Right ventricle myocardium superior (tissue), 1 donor: ENCODE results near the gene CHRM4. TPM values are rescaled to one million over a fixed set of nuclear protein-coding genes. Genes with fewer than 3 reads are reported as not detected.
"Not testable (repeated sequence)": the region's sequence is repeated elsewhere in the genome, so short reads cannot be mapped to it uniquely, and the experiment has no call there.

Source experiments
- ATAC-seq: fragments of 200-7000 bp; cut with Tn5 transposase; one replicate; pipeline ENCODE4 v1.9.1; 2020; ENCODE audit warnings: mild to moderate bottlenecking; ENCODE audit not compliant: poor library complexity
- DNase-seq: peaks from one replicate; pipeline ENCODE4 v3.0.0-alpha.2; 2020
- intact Hi-C: fragments of 100-400 bp; cut with DNase I; formaldehyde crosslinking; loops from one replicate; pipeline ENCODE4 v1.11.2; 2022
- total RNA-seq: library from RNA; stranded (reverse); fragmentation: NEBNext Ultra II Directional; extraction: Animal tissue kit (Norgen Biotek cat#: 25700); gene quantifications from one replicate; pipeline ENCODE4 v1.2.1, GENCODE V29; 2021
- donor health status: DM: no; HTN: yes; CAD: no; lungs with severe emphysema.

The CHRM4 gene
- total RNA-seq, 1 donor from 2014 or later, result not detected

DNA sequence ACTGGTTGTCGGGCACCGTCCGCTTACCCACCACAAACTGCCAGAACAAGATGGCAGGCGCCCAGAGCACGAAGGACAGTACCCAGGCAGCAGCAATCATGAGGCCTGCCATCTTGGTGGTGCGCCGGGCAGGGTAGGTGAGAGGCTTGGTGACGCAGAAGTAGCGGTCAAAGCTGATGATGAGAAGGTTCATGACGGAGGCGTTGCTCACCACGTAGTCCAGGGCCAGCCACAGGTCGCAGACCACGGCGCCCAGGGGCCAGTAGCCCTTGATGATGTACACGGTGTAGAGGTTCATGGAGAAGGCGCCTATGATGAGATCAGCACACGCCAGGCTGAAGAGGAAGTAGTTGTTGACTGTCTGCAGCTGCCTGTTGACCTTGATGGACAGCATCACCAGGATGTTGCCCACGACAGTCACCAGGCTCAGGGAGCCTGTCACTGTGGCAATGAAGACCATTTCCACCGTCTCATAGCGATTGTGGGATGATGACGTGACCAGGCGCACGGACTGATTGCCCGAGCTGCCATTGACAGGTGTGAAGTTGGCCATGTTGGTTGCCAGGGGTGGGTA lies 5.5 kb downstream of the CHRM4 start:
- ATAC-seq, result no peak

DNA sequence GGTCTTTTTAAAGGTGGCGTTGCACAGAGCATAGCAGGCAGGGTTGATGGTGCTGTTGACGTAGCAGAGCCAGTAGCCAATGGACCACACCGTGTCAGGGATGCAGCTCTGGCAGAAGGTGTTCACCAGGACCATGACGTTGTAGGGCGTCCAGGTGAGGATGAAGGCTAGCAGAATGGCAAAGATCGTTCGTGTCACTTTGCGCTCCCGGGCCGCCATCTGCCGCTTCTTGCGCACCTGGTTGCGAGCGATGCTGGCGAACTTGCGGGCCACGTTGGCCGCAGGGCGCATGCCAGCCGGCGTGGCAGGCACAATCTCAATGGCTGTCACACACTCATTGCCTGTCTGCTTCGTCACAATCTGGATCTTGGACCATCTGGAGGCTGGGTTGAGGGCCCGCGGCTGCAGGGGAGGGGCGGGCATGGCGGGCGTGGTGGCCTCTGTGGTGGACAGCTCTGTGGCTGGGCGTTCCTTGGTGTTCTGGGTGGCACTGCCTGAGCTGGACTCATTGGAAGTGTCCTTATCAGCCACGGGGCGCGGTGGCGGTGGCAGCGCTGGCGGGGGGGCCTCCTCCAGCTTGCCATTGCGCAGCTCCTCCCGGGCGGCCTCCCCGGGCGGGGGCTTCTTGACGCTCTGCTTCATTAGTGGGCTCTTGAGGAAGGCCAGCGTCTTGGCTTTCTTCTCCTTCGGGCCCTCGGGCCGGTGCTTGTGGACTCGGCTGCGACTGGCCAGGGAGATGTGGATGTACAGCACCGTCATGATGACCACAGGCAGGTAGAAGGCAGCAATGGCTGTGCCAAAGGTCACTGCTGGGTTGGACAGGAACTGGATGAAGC lies 6.2 kb downstream of the CHRM4 start:
- DNase-seq (no peak), ATAC-seq (no peak)
- intact Hi-C loops, result no loop called here

More for the DNA sequence above, 5.5 kb downstream of the CHRM4 start:
- intact Hi-C loops, result no loop called here
- no peak for DNase-seq

DNA sequence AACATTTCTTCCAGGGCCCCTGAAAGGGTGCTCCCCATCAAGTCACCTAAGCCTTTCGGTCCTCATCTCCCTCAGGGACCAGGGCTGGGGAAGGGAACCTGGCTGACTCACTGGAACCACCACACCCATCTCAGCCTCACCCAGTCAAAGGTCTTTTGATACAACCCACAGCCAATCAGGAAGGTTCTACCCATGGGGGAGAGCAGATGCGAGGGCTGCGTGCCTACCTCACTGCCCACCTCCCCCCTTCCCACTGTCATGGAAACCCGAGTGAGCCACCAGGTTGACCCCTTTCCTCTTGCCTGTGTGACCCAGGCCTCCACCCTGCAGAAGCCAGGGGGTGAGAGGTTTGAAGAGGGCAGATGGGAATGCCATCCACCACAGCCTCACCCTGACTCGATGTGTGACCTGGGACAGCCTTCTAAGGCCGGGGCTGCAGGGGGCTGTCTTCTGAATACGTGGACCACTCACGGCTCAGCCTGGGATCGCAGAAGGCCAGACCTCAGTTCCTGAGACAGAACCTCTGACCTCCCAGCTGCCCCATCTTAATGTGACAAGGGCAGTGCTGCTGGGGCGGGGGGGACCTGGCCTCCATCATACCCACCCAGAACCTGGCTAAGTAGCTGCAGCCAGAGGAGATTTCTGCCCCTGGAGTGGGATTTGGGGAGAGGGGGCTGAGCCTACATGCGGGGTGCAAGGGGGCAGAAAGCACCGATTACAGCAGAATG lies 7.4 kb downstream of the CHRM4 start:
- DNase-seq, result no peak
- intact Hi-C loops, result no loop called here

DNA sequence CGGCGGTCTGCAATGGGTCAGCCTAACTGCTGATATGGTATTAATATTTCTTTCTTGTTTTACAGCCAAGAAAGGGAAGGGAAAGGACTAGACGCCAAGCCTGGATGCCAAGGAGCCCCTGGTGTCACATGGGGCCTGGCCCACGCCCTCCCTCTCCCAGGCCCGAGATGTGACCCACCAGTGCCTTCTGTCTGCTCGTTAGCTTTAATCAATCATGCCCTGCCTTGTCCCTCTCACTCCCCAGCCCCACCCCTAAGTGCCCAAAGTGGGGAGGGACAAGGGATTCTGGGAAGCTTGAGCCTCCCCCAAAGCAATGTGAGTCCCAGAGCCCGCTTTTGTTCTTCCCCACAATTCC lies 8.2 kb downstream of the CHRM4 start:
- no peak for ATAC-seq
- no peak for DNase-seq
- intact Hi-C loops, result no loop called here

More for the DNA sequence above, 7.4 kb downstream of the CHRM4 start:
- no peak for ATAC-seq

DNA sequence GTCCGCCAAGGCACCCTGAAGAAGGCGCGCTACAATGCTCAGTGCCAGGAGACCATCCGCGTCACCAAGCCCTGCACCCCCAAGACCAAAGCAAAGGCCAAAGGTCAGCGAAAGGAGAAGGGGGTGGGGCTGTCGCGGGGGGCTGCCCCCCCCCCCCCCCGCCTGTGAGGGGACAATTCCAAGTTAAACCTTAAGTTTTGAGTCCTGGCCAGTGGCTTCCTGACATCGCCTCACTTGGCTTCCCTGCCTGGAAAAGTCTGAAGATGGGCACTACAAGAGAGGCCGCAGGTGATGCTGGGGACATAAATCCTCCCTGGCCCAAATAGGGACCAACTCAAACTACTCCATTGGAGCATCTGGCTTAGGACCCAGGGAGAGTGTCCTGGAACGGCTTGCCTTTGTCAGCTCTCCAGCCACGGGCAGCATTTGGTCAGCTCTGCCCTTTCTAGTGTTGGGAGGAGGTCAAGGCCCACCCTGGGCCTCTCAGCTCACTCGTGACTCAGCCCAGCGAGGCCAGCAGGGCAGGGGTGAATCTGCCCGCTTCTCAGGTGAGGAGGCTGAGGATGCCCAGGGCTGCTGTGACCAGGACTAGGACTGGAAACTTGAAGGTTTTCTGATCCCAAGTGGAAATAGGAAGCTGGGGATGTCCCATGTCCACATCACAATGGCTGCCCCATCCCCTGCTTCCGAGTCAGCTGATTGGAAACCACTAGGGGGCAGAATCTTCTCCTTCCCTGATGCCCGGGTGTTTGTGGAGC lies 8.8 kb downstream of the CHRM4 start:
- no peak for ATAC-seq
- intact Hi-C loops, result no loop called here

DNA sequence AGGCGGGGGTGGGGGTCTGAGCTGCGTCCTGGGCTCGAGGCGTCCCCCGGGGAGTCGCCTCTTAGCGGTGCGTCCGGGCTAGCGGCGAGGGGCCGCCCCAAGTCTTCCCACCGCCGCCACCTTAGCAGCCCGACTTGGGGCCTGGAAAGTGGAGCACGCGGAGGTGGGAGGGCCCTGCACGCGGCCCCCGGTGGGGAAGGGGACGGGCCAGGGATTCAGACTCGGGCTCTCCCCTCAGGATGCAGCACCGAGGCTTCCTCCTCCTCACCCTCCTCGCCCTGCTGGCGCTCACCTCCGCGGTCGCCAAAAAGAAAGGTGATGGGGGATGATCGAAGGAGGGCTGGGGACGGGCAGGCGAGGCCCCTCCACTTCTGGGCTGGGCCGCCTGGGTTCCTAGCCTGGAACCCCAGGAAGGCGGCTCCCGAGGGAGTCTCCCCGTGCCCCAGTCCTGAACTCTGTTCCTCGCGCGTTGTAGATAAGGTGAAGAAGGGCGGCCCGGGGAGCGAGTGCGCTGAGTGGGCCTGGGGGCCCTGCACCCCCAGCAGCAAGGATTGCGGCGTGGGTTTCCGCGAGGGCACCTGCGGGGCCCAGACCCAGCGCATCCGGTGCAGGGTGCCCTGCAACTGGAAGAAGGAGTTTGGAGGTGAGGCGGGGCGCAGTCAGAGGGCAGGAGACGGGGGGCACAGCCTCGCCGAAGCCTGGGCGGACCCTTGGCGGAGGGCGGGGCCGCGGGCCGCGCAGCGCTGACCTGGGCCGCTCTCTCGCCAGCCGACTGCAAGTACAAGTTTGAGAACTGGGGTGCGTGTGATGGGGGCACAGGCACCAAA lies 9.5 kb downstream of the CHRM4 start:
- intact Hi-C loops, result no loop called here
- ATAC-seq (no peak), DNase-seq (no peak)

More for the DNA sequence above, 8.8 kb downstream of the CHRM4 start:
- no peak for DNase-seq

DNA sequence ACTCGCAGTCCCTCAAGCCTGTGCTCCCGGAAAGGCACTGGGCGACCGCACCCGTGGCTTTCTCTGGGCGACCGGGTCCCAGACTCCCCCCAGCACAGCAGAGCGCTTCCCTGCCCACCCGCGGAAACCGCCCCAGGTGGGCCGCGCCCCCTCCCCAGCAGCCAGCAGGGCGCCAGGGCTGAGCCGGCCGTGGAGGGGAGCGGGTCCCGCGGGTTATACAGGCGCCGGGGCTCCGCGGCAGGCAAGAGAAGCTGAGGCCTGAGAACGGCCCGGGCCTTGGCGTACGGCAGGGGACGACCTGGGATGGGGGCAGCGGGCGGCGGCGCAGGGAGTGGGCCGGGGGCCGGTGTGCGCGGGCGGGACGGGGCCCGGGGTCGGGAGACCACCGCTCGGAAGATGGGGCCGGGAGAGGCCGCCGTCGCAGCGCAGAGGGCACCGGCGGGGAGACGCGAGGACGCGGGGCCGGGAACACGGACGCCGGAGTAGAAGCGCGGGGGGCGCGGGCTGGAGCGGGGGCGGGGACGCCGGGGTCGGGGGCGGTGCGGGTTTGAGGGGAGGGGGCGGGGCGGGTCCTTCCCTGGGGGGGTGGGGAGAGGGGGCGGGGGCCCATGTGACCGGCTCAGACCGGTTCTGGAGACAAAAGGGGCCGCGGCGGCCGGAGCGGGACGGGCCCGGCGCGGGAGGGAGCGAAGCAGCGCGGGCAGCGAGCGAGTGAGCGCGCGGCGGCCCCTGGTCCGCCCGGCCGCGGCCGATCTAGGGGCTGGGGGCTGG lies 10.3 kb downstream of the CHRM4 start, which contains the start of gene MDK:
TSS of gene MDK (plus strand) at position 622 of the 771 bp plus-strand sequence. CDS start 389 bp downstream, outside the sequence.
- intact Hi-C loops, result no loop called here
- peak; percentile 9 for ATAC-seq
- DNase-seq, result no peak

DNA sequence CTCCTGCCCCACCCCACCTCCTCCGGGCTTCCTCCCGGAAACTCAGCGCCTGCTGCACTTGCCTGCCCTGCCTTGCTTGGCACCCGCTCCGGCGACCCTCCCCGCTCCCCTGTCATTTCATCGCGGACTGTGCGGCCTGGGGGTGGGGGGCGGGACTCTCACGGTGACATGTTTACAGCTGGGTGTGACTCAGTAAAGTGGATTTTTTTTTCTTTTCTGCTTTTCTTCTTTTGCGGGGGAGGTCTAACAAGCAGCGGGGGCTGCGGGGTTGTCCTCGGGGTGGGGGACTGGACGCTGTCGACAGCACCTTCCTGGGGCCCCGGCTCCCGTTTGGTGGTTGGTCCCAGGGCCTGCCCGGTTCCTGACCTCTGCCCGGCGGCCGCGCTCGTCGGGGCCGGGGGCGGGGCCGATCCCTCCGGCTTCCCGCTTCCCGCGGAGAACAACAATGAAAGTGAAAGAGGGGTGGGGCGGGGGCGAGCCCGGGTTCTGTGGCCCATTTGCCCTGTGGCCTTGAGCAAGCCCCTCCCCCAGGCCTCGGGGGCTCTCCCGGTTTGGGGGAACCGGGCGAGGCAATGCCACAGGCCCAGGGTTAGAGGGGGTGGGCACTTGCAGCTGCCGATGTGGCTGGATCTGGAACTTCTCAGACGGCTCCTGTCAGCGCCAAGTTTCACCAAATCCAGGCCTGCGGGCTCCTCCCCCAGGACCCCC lies 11.1 kb downstream of the CHRM4 start:
- ATAC-seq (peak; percentile 56), DNase-seq (peak; percentile 85)
- intact Hi-C loops, result no loop called here

DNA sequence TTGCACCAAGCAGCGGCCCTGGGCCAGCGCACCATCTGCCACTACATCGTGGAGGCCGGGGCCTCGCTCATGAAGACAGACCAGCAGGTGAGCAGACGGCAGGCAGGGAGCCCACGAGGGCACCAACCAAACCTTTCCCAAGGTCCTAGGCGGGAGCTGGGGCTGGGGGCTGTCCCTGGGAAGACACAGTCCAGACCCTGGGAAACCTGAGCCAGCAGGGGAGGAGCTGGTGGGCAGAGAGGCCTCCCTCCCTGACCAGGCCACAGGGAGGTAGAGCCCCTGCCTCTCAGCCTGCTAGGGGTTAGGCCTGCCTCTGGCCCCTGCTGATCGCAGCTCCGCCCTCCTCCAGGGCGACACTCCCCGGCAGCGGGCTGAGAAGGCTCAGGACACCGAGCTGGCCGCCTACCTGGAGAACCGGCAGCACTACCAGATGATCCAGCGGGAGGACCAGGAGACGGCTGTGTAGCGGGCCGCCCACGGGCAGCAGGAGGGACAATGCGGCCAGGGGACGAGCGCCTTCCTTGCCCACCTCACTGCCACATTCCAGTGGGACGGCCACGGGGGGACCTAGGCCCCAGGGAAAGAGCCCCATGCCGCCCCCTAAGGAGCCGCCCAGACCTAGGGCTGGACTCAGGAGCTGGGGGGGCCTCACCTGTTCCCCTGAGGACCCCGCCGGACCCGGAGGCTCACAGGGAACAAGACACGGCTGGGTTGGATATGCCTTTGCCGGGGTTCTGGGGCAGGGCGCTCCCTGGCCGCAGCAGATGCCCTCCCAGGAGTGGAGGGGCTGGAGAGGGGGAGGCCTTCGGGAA lies 11.9 kb downstream of the CHRM4 start:
- DNase-seq, intact Hi-C loops: not testable (repeated sequence)
- peak; percentile 3 for ATAC-seq

DNA sequence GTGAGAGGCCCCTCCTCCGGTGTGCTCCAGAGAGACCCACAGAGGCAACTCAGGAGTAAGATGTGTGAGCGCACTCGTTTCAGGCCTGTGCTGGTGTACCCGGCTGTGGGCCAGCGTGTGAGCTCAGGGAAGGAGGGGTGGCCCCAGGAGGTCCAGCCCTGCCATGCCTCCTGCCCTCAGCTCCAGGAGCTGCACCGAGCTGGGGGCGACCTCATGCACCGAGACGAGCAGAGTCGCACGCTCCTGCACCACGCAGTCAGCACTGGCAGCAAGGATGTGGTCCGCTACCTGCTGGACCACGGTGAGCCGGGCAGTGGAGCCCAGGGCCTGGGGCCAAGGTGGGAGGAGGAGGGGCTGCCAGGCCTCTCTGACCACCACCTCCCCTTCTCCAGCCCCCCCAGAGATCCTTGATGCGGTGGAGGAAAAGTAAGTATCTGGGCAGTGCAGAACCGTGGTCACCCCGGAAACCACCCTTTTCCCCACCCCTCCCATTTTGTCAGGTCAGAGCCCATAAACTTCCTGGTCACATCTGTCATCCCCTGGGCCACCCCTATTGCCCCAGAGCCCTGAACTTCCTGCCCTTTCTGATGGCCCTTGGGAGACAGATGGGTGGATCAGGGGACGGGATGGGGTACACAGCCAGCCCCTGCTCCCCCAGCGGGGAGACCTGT lies 12.6 kb downstream of the CHRM4 start:
- ATAC-seq, result peak; percentile 2
- intact Hi-C loops, result no loop called here
- no peak for DNase-seq

DNA sequence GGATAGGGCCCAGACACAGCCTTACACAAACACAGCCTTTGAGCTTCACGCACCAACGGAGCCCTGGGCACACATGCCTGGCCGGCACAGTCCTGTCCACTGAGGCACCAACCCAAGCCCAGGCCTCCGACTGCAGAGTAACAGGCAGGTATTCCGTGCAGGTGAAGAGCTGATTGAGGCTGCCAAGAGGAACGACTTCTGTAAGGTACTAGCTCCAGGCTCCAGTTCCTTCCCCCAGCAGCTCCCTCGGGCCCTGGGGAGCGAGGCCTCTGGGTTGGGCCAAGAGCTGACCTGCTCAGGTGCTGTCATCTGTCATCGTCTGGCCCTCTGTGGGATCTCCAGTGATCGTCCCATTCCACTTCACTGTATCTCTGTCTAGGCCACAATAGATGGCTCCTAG lies 13.3 kb downstream of the CHRM4 start:
- ATAC-seq (no peak), DNase-seq (no peak)
- intact Hi-C loops, result no loop called here

DNA sequence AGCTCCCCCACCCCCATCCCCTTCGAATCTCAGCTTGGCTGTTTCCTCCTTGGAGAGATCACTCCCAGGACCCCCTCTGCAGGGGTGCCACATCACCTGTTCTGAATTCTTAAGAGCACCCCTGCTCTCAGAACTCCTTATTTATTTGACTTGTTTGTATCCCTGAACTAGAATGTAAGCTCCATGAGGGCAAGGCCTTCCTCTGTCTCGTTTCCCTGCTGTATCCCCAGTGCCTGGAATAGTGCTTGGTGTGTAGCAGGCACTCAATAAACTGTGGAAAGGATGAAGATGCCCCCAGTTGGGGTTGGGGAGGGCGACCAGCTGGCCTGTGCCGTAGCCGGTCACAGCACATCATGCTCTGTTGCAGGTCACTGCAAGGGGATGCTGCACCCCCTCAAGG lies 13.7 kb downstream of the CHRM4 start:
- no peak for ATAC-seq
- DNase-seq, result no peak
- intact Hi-C loops, result no loop called here

DNA sequence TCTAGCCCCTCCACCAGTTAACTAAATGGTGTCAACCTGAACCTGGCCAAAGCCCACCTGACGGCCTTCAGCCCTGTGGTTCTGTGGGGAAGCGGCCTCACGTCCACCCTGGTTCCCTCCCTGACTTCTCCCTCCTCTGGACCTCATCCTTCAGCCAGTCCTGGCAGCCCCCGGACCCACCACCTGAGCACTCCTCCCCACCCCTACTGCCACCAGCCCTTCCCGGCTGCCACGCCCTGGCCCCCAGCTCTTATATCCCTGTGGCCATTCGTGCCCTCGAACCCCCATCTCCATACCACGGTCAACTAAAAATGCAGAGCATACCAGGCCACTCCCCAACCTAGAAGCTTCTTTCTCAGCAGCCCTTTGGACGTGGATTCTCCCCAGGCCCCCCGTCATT lies 14.3 kb downstream of the CHRM4 start:
- intact Hi-C loops, result no loop called here
- ATAC-seq (no peak), DNase-seq (no peak)

DNA sequence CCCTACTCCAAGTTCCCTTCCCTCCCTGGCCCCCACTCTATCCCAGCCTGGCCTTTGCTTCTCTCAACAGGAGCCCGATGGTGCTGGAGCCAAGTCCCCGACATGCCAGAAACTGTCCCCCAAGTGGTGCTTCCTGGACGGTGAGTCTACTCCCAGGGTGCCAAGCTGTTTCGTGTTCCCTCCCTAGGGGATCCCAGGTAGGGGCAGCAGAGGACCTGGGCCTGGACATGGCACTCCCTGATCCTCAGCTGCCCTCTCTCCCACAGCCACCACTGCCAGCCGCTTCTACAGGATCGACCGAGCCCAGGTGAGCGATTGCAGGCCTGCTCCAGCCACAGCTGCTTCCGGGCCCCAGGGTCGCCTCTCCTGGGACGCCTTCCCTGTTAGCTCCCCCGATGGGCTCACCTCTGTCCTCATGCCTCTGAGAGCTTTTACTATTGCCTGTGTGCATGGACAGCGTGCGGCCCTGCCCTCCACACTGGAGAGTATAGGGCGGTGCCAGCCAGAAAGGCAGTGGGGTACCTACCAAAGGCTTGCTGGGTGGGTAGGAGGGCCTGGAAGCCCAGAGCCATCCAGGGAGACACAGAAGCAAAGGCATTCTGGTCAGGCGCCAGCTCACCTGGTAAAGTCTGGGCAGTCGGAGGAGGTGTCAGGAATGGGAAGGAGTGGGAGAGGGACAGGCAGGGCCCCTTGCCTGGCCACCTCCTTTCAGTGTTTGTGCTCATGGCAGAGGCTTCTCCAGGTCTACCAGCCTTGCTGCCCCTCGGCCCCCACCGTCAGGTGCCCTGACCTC lies 15.1 kb downstream of the CHRM4 start:
- DNase-seq, result no peak
- intact Hi-C loops, result no loop called here
- ATAC-seq, result no peak
